IMR-90 (cell line): ENCODE measurements around the gene HDGFL3. TPM values are rescaled to one million over a fixed set of nuclear protein-coding genes. Genes with fewer than 3 reads are reported as not detected.

Experiments used
- ATAC-seq: fragments of 200-7000 bp; cut with Tn5 transposase; 2 replicates; pipeline ENCODE4 v1.9.1; 2020; ENCODE audit warnings: low read depth, mild to moderate bottlenecking, moderate library complexity
- BruUV-seq: library from RNA; stranded (reverse); fragments of 400-500 nt; replicated peaks from 2 replicates; lab custom pipeline; 2021; lab: Mats Ljungman, UMichigan
- CTCF ChIA-PET: fragments of 300-600 bp; formaldehyde crosslinking; extraction: SDS; loops from one replicate; lab custom pipeline; 2021; ENCODE audit warnings: antibody characterized with exemption; lab: Yijun Ruan, JAX
- POLR2A ChIA-PET: fragments of 300-600 bp; sonication (Branson Sonifier 250); formaldehyde crosslinking; loops from one replicate; lab custom pipeline; 2022; ENCODE audit warnings: antibody characterized with exemption; ENCODE audit not compliant: unreplicated experiment; lab: Charles Lee
- DNase-seq: peaks from one replicate; pipeline ENCODE4 v3.0.0; 2013
- H2AFZ ChIP-seq: replicated peaks from 2 replicates; pipeline ENCODE3; 2013; ENCODE audit warnings: low read length, mild to moderate bottlenecking; ENCODE audit not compliant: poor library complexity
- H2AK5ac ChIP-seq: 2 replicates; pipeline ENCODE4 v1.6.1; 2013; ENCODE audit warnings: low read depth, low read length, inconsistent platforms
- H2AK9ac ChIP-seq: replicated peaks from 2 replicates; pipeline ENCODE3; 2013; ENCODE audit warnings: mild to moderate bottlenecking, low read depth, low read length, moderate library complexity; ENCODE audit not compliant: poor library complexity
- H2BK120ac ChIP-seq: 2 replicates; pipeline ENCODE4 v1.6.1; 2013; ENCODE audit warnings: low read depth, low read length, inconsistent platforms
- H2BK15ac ChIP-seq: 3 replicates; pipeline ENCODE4 v1.6.1; 2013; ENCODE audit warnings: low read depth, low read length, inconsistent platforms
- H2BK20ac ChIP-seq: 2 replicates; pipeline ENCODE4 v1.6.1; 2013; ENCODE audit warnings: low read depth, mild to moderate bottlenecking, inconsistent platforms, low read length, moderate library complexity
- H2BK5ac ChIP-seq: 2 replicates; pipeline ENCODE4 v1.6.1; 2013; ENCODE audit warnings: mild to moderate bottlenecking, low read depth, low read length, inconsistent platforms; ENCODE audit not compliant: poor library complexity, severe bottlenecking
- H3K14ac ChIP-seq: replicated peaks from 2 replicates; pipeline ENCODE4 v1.6.1; 2013; ENCODE audit warnings: low read depth, low read length, inconsistent platforms
- H3K18ac ChIP-seq: 2 replicates; pipeline ENCODE4 v1.6.1; 2013; ENCODE audit warnings: low read depth, low read length, control low read depth
- H3K23ac ChIP-seq: 2 replicates; pipeline ENCODE4 v1.6.1; 2013; ENCODE audit warnings: low read depth, low read length, inconsistent platforms
- H3K27ac ChIP-seq: 2 replicates; pipeline ENCODE4 v1.5.1; 2013; ENCODE audit warnings: mild to moderate bottlenecking, control low read depth, low read length; ENCODE audit not compliant: insufficient read depth
- H3K27me3 ChIP-seq: 2 replicates; pipeline ENCODE4 v1.6.1; 2013; ENCODE audit warnings: low read length; ENCODE audit not compliant: control insufficient read depth, insufficient read depth
- H3K36me3 ChIP-seq: 2 replicates; pipeline ENCODE4 v1.6.1; 2013; ENCODE audit warnings: low read length, mixed read lengths; ENCODE audit not compliant: control insufficient read depth, insufficient read depth
- H3K4ac ChIP-seq: 2 replicates; pipeline ENCODE4 v1.6.1; 2013; ENCODE audit warnings: low read depth, low read length, inconsistent platforms
- H3K4me1 ChIP-seq: 2 replicates; pipeline ENCODE4 v1.6.1; 2013; ENCODE audit warnings: low read length, mixed read lengths; ENCODE audit not compliant: control insufficient read depth, insufficient read depth
- H3K4me2 ChIP-seq: 2 replicates; pipeline ENCODE4 v1.6.1; 2013; ENCODE audit warnings: low read depth, mild to moderate bottlenecking, control low read depth, low read length, moderate library complexity
- H3K4me3 ChIP-seq: 2 replicates; pipeline ENCODE4 v1.5.1; 2013; ENCODE audit warnings: low read depth, mild to moderate bottlenecking, control low read depth, low read length, moderate library complexity; ENCODE audit not compliant: insufficient read depth
- H3K56ac ChIP-seq: 2 replicates; pipeline ENCODE4 v1.6.1; 2013; ENCODE audit warnings: low read length, inconsistent platforms; ENCODE audit not compliant: insufficient read depth; ENCODE audit errors: extremely low read depth
- H3K79me1 ChIP-seq, 2 experiments: 2 replicates each; pipeline ENCODE4 v1.6.1; 2013; ENCODE audit warnings: low read length in 2 of 2, inconsistent platforms in 1 of 2, low read depth in 1 of 2
- H3K9ac ChIP-seq: 2 replicates; pipeline ENCODE4 v1.6.1; 2013; ENCODE audit warnings: low read depth, low read length, control low read depth
- H3K9me1 ChIP-seq: 2 replicates; pipeline ENCODE4 v1.6.1; 2013; ENCODE audit warnings: low read length, inconsistent platforms; ENCODE audit not compliant: insufficient read depth
- H3K9me3 ChIP-seq: 2 replicates; pipeline ENCODE4 v1.6.1; 2013; ENCODE audit warnings: low read length; ENCODE audit not compliant: control insufficient read depth, insufficient read depth
- H4K20me1 ChIP-seq: 2 replicates; pipeline ENCODE4 v1.6.1; 2013; ENCODE audit warnings: low read length, inconsistent platforms; ENCODE audit not compliant: insufficient read depth
- H4K5ac ChIP-seq: 2 replicates; pipeline ENCODE4 v1.6.1; 2013; ENCODE audit warnings: mild to moderate bottlenecking, low read depth, low read length, control low read depth
- H4K8ac ChIP-seq, 2 experiments: 2 replicates each; pipeline ENCODE4 v1.6.1; 2013; ENCODE audit warnings: low read depth in 2 of 2, low read length in 2 of 2, control low read depth in 1 of 2, inconsistent platforms in 1 of 2
- H4K91ac ChIP-seq: 2 replicates; pipeline ENCODE4 v1.6.1; 2013; ENCODE audit warnings: low read depth, low read length, inconsistent platforms; ENCODE audit not compliant: insufficient read depth
- MAFK ChIP-seq: IDR thresholded peaks from 2 replicates; pipeline ENCODE4 v1.6.1; 2012; ENCODE audit warnings: low read depth, low read length, improper control_type of control experiment
- RAD21 ChIP-seq: IDR thresholded peaks from 2 replicates; pipeline ENCODE4 v1.6.1; 2012; ENCODE audit warnings: low read length, improper control_type of control experiment
- SMC3 ChIP-seq: fragments of 150-350 bp; IDR thresholded peaks from 2 replicates; pipeline ENCODE4 v1.6.1; 2016; ENCODE audit warnings: low read depth, mild to moderate bottlenecking, antibody characterized with exemption, low read length, moderate library complexity
- USF2 ChIP-seq: fragments of 150-350 bp; IDR thresholded peaks from 2 replicates; pipeline ENCODE4 v1.6.1; 2017; ENCODE audit warnings: mild to moderate bottlenecking, antibody characterized with exemption, low read length, low read depth
- WGBS, 2 experiments: methylation state at CpG; one replicate each; pipeline versions ENCODE4 v1.1.5 to v1.1.7; 2013; ENCODE audit warnings: missing lambda C conversion rate in 2 of 2; ENCODE audit not compliant: insufficient read length in 1 of 2; ENCODE audit errors: extremely low coverage in 2 of 2; 5-methylcytosine and 5-hydroxymethylcytosine counted together
- dilution Hi-C: fragments of 300-500 bp; cut with HindIII; formaldehyde crosslinking; loops from one replicate; pipeline ENCODE4 v1.14.3; 2018; ENCODE audit warnings: low sequenced_read_pairs; ENCODE audit not compliant: unreplicated experiment
- in situ Hi-C: fragments of 300-500 bp; cut with MboI; formaldehyde crosslinking; loops from 3 replicates; pipeline ENCODE4 v1.14.3; 2019; ENCODE audit warnings: low sequenced_read_pairs, inconsistent platforms, mixed read lengths
- intact Hi-C: fragments of 100-400 bp; cut with micrococcal nuclease; formaldehyde crosslinking; loops from 2 replicates; pipeline ENCODE4 v1.10.0; 2022
- polyA plus RNA-seq, 3 experiments: library from polyadenylated mRNA; depleted of rRNA; stranded (reverse); fragments of >200 nt; gene quantifications; 2 replicates each; pipeline ENCODE4 v1.2.3, GENCODE V29; 2012; ENCODE audit warnings: low replicate concordance in 1 of 3
- total RNA-seq: library from RNA; depleted of rRNA; stranded (reverse); fragments of >200 nt; gene quantifications from 2 replicates; pipeline ENCODE4 v1.2.3, GENCODE V29; 2012

HDGFL3 gene
- total and polyA plus RNA-seq, 2 of the 4 experiments (the other 2 are of a cell fraction) = 9.5 to 18.1 TPM

DNA sequence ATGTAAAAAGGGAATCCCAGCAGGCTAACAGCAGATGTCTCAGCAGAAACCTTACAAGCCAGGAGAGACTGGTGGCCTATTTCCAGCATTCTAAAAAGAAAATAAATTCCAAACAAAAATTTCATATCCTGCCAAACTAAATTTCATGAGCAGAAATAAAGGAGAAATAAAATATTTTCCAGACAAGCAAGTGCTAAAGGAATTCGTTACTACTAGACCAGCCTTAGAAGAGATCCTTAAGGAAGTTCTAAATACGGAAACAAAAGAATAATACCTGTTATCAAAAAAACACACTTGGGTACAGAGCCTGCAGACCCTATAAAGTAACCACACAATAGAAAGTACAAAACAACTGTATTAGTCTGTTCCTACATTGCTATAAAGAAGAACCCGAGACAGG, 41.4 kb downstream of the HDGFL3 start:
- in situ Hi-C loops = no loop called here

More for the DNA sequence above, 41.4 kb downstream of the HDGFL3 start:
- intact Hi-C loops = no loop called here
- no peak overlapping the region for H2BK20ac ChIP-seq
- H2BK15ac ChIP-seq = no peak overlapping the region
- no peak overlapping the region for H2BK5ac ChIP-seq
- no peak overlapping the region for H4K8ac ChIP-seq
- H3K4ac ChIP-seq = no peak overlapping the region
- H3K4me2 ChIP-seq = no peak overlapping the region
- H4K20me1 ChIP-seq = peaks cover 15% of the 10 kb centered on the region; the same call in 1 of the 2 replicates
- H3K9me3 ChIP-seq = peaks cover 5% of the 10 kb centered on the region
- H3K4me3 ChIP-seq = no peak overlapping the region
- H4K91ac ChIP-seq = no peak overlapping the region
- ATAC-seq (no peak), DNase-seq (no peak)
- H3K18ac ChIP-seq = no peak overlapping the region
- no peak overlapping the region for H3K23ac ChIP-seq
- ChIA-PET POLR2A (interaction anchor here (0.7 kb wide), 1 partner anchor 14 kb away, joined by 3 read pairs; no protein-coding TSS in a partner anchor), CTCF (interaction anchor here (0.6 kb wide), 1 partner anchor 23 kb away, joined by 4 read pairs; no protein-coding TSS in a partner anchor)
- H3K27me3 ChIP-seq = no peaks in the 10 kb centered on the region
- H4K5ac ChIP-seq = no peak overlapping the region
- no TSS peak for BruUV-seq
- no peak overlapping the region for H3K14ac ChIP-seq
- no peak overlapping the region for H2AK9ac ChIP-seq
- whole genome bisulfite sequencing, 2 experiments = no CpG with 5 or more reads among the region's 3 CpGs
- dilution Hi-C loops = no loop called here
- no peaks in the 10 kb centered on the region for H3K36me3 ChIP-seq
- no peak overlapping the region for H3K9ac ChIP-seq
- no peak overlapping the region for H3K56ac ChIP-seq
- H3K79me1 ChIP-seq = peaks cover 28 to 57% of the 10 kb centered on the region in 2 experiments
- H3K27ac ChIP-seq = no peak overlapping the region
- H3K4me1 ChIP-seq = peaks cover 4% of the 10 kb centered on the region; the same call in 1 of the 2 replicates
- TF ChIP-seq USF2 (no peak), MAFK (no peak), SMC3 (no peak), RAD21 (no peak)
- H3K9me1 ChIP-seq = 0 out of 2 replicates have a peak, but pooled peaks cover 4% of the 10 kb centered on the region
- no peak overlapping the region for H2AFZ ChIP-seq
- no peak overlapping the region for H2AK5ac ChIP-seq
- no peak overlapping the region for H2BK120ac ChIP-seq
